ENCODE data around the gene NLGN1. TPM values are rescaled to one million over a fixed set of nuclear protein-coding genes. Genes with fewer than 3 reads are reported as not detected.
A peak's percentile ranks its signal among the peaks of the same experiment; 100 is the strongest.

Gene NLGN1
- polyA plus RNA-seq, 1 donor from 2014 or later = 2.7 TPM

GRCh38 chr3:173529062-173529711, 131.6 kb downstream of the NLGN1 start:
- Histone ChIP-seq H3K27ac (ENCODE audit: low read length) (no peak overlapping the region), H3K4me3 (ENCODE audit: low read length) (no peak overlapping the region), H3K9ac (ENCODE audit: low read length) (no peak overlapping the region), H3K4me2 (ENCODE audit: low read length) (no peak overlapping the region), H3K27me3 (ENCODE audit: insufficient read depth, low read depth, low read length) (no peaks in the 10 kb centered on the region), H2AFZ (ENCODE audit: low read depth, low read length) (no peak overlapping the region), H3K79me2 (replicated peaks; ENCODE audit: insufficient read depth, low read length) (no peaks in the 10 kb centered on the region), H4K20me1 (ENCODE audit: insufficient read depth) (no peaks in the 10 kb centered on the region), H3K9me2 (ENCODE audit: insufficient read depth, low read length) (no peaks in the 10 kb centered on the region), H3F3A (ENCODE audit: insufficient read depth, low read length, poor library complexity, severe bottlenecking) (no peaks in the 10 kb centered on the region), H3K9me3 (ENCODE audit: low read length) (no peaks in the 10 kb centered on the region), H3K36me3 (ENCODE audit: insufficient read depth, low read length) (no peaks in the 10 kb centered on the region)
- TF ChIP-seq EZH2 (IDR thresholded peaks at IDR 0.05; ENCODE audit: borderline replicate concordance, insufficient read depth, low read length, poor library complexity, severe bottlenecking) (no peak), MXI1 (conservative IDR thresholded peaks at IDR 0.05; ENCODE audit: poor library complexity, severe bottlenecking) (no peak), EP300 (conservative IDR thresholded peaks at IDR 0.05; ENCODE audit: poor library complexity, severe bottlenecking) (no peak), POLR2AphosphoS5 (IDR thresholded peaks at IDR 0.05) (no peak), SMC3 (conservative IDR thresholded peaks at IDR 0.05; ENCODE audit: poor library complexity) (no peak), RAD21 (conservative IDR thresholded peaks at IDR 0.05) (no peak), REST (IDR thresholded peaks at IDR 0.05; ENCODE audit: borderline replicate concordance) (no peak), CTCF (IDR thresholded peaks at IDR 0.05; ENCODE audit: poor library complexity, severe bottlenecking) (no peak), TAF1 (IDR thresholded peaks at IDR 0.05; ENCODE audit: low read depth) (no peak)

- Histone ChIP-seq H3K9me3 (ENCODE audit: low read length) (no peaks in the 10 kb centered on the region), H2AFZ (ENCODE audit: low read depth, low read length) (no peak overlapping the region), H3K4me3 (ENCODE audit: low read length) (no peak overlapping the region), H3K79me2 (replicated peaks; ENCODE audit: insufficient read depth, low read length) (no peaks in the 10 kb centered on the region), H3K9me2 (ENCODE audit: insufficient read depth, low read length) (no peaks in the 10 kb centered on the region), H3K4me2 (ENCODE audit: low read length) (no peak overlapping the region), H3K27me3 (ENCODE audit: insufficient read depth, low read depth, low read length) (no peaks in the 10 kb centered on the region), H3F3A (ENCODE audit: insufficient read depth, low read length, poor library complexity, severe bottlenecking) (no peaks in the 10 kb centered on the region), H3K27ac (ENCODE audit: low read length) (no peak overlapping the region), H4K20me1 (ENCODE audit: insufficient read depth) (no peaks in the 10 kb centered on the region), H3K36me3 (ENCODE audit: insufficient read depth, low read length) (no peaks in the 10 kb centered on the region), H3K9ac (ENCODE audit: low read length) (no peak overlapping the region)
- TF ChIP-seq SMC3 (conservative IDR thresholded peaks at IDR 0.05; ENCODE audit: poor library complexity) (no peak), EP300 (conservative IDR thresholded peaks at IDR 0.05; ENCODE audit: poor library complexity, severe bottlenecking) (peak; percentile 43)
Observed at GRCh38 chr3:173531602-173532001, 134.1 kb downstream of the NLGN1 start.

Data from neural cell (in vitro differentiated cells).